ENCODE results near the gene COL4A2. TPM values are rescaled to one million over a fixed set of nuclear protein-coding genes. Genes with fewer than 3 reads are reported as not detected.

Gene COL4A2
- total RNA-seq, 4 donors from 2014 or later: 56.6 to 139 (median 89.1) TPM

DNA sequence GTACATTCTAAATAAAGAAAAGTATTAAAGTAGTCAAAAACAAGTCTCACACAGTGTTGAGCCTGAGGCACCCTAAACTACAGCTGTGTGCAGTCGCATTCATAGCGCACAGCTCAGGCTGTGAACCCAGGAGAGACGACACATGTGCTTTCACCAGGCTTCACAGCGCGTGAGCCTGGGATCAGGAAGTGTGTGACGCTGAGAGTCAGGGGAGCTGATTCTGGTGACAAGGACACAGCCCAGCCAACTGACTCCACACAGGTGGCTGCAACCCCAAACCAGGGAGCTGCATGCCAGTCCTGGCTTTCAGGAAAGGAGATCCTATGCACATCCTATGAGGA, 41.8 kb upstream of the COL4A2 start:
- no peak overlapping the region for H3K4me3 ChIP-seq
- TF ChIP-seq CTCF (IDR thresholded peaks at IDR 0.05): no peak
- TF ChIP-seq POLR2A (IDR thresholded peaks at IDR 0.05): no peak
- no peaks in the 10 kb centered on the region for H3K36me3 ChIP-seq
- peaks cover 0 to 41% (median 0%) of the 10 kb centered on the region in 4 donors for H3K4me1 ChIP-seq
- H3K9me3 ChIP-seq: no peaks in the 10 kb centered on the region
- peak in 1 of 3 donors; percentile 37 for DNase-seq
- H3K27me3 ChIP-seq: no peaks in the 10 kb centered on the region
- peak overlapping the region in 1 of 4 donors; percentile 43 for H3K27ac ChIP-seq

DNA sequence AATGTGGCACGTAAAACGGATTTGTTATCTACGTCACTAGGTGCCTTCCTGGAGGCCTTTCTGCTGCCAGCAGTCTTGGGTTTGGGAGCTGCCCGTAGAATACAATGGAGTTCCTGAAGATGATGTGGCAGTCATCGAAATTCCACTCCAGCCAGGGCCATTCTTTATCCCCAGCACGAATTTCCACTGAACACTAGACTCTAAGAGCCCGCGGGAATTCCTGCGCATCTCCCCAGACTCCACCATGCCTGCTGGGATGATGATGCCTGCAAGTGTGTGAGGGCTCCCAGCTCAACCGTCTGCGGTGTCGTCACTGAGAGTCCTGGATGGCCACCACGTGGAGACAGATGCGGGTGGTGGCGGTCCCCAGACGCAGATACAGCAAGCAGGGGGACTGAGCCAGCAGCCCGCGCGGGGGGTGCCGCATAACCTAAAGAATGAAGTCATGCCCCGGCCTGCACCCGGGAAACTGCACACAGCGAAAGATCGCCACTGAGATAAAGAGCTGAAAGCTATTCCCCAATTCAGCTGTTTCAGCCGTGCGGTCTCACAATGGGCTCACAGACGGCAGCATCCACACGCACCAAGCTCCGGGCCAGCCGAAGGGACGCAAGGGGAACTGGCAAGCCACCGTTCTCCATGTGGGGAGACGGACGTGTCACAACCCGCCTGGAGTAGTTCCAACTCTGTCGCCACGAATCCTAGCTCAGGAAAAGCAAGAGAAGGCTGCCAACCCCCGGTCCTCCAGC, 41.2 kb upstream of the COL4A2 start:
- peaks cover 0 to 41% (median 0%) of the 10 kb centered on the region in 4 donors for H3K4me1 ChIP-seq
- TF ChIP-seq POLR2A (IDR thresholded peaks at IDR 0.05) (no peak), CTCF (IDR thresholded peaks at IDR 0.05) (no peak)
- H3K27ac ChIP-seq: peak overlapping the region in 1 of 4 donors; percentile 43
- no peaks in the 10 kb centered on the region for H3K36me3 ChIP-seq
- DNase-seq: peak in 1 of 3 donors; percentile 46
- H3K4me3 ChIP-seq: no peak overlapping the region
- no peaks in the 10 kb centered on the region for H3K9me3 ChIP-seq
- no peaks in the 10 kb centered on the region for H3K27me3 ChIP-seq

GRCh38 chr13:110266431-110266809, 40.7 kb upstream of the COL4A2 start:
- Histone ChIP-seq H3K9me3 (no peaks in the 10 kb centered on the region), H3K27ac (no peak overlapping the region), H3K4me3 (no peak overlapping the region), H3K4me1 (peaks cover 0 to 36% (median 0%) of the 10 kb centered on the region in 4 donors), H3K27me3 (no peaks in the 10 kb centered on the region), H3K36me3 (no peaks in the 10 kb centered on the region)
- TF ChIP-seq CTCF (IDR thresholded peaks at IDR 0.05) (no peak), POLR2A (IDR thresholded peaks at IDR 0.05) (no peak)
- no peak for DNase-seq

GRCh38 chr13:110266983-110267382, 40.1 kb upstream of the COL4A2 start:
- Histone ChIP-seq H3K9me3 (no peaks in the 10 kb centered on the region), H3K4me3 (no peak overlapping the region), H3K27ac (no peak overlapping the region), H3K27me3 (no peaks in the 10 kb centered on the region), H3K4me1 (peaks cover 0 to 30% (median 0%) of the 10 kb centered on the region in 4 donors), H3K36me3 (no peaks in the 10 kb centered on the region)
- peak in 1 of 3 donors; percentile 41 for DNase-seq
- TF ChIP-seq POLR2A (IDR thresholded peaks at IDR 0.05) (no peak), CTCF (IDR thresholded peaks at IDR 0.05) (no peak)

DNA sequence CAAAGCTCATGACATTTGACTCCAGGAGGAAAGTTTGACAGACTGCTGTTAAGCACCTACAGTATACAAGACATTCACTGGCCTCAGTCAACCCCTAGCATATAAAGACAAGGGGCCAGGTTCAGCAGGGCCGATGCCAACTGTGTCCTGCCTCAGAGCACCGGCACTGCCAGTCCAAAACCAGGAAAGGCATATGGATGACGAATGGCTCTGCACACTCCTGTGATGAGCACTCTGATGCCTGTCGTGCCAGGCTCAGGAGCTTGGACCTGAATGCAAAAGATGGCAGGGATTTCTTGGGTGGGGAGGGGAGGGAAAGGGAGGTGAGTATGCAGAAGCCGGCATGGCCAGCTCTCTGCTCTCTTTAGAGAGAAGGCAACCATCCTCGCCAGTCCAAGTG, 39.0 kb upstream of the COL4A2 start:
- no peaks in the 10 kb centered on the region for H3K36me3 ChIP-seq
- peak overlapping the region in 1 of 4 donors; percentile 19 for H3K27ac ChIP-seq

More for the DNA sequence above, 39.0 kb upstream of the COL4A2 start:
- Histone ChIP-seq H3K4me3 (no peak overlapping the region), H3K9me3 (no peaks in the 10 kb centered on the region), H3K27me3 (no peaks in the 10 kb centered on the region), H3K4me1 (peaks cover 0 to 19% (median 0%) of the 10 kb centered on the region in 4 donors)
- peak in 1 of 3 donors; percentile 26 for DNase-seq
- no peak for TF ChIP-seq CTCF (IDR thresholded peaks at IDR 0.05)
- no peak for TF ChIP-seq POLR2A (IDR thresholded peaks at IDR 0.05)
